22Rv1 (cell line): ENCODE measurements around the gene CLEC16A.

Experiments
- CTCF ChIP-seq: fragments of 450-650 bp; IDR thresholded peaks from 2 replicates; pipeline ENCODE4 v1.5.1; 2017; ENCODE audit warnings: mild to moderate bottlenecking
- ZFX ChIP-seq: fragments of 450-650 bp; IDR thresholded peaks from 2 replicates; pipeline ENCODE4 v1.6.1; 2017; ENCODE audit warnings: antibody characterized with exemption, borderline replicate concordance

- TF ChIP-seq CTCF (no peak), ZFX (no peak)
Observed at GRCh38 chr16:11033629-11034420, 89.5 kb downstream of the CLEC16A start.
